GM21381 (cell line): ENCODE results near the gene SYNM.

Experiments used
- ATAC-seq: cut with Tn5 transposase; IDR thresholded peaks from one replicate; pipeline ENCODE4 v1.9.1; 2021; ENCODE audit warnings: mild to moderate bottlenecking, moderate library complexity; ENCODE audit not compliant: unreplicated experiment

Gene SYNM

GRCh38 chr15:99085413-99086326 is 19.2 kb upstream of the SYNM start:
- no peak for ATAC-seq

- no peak for ATAC-seq
These were observed 18.6 kb upstream of the SYNM start for GRCh38 chr15:99086327-99086667.

DNA sequence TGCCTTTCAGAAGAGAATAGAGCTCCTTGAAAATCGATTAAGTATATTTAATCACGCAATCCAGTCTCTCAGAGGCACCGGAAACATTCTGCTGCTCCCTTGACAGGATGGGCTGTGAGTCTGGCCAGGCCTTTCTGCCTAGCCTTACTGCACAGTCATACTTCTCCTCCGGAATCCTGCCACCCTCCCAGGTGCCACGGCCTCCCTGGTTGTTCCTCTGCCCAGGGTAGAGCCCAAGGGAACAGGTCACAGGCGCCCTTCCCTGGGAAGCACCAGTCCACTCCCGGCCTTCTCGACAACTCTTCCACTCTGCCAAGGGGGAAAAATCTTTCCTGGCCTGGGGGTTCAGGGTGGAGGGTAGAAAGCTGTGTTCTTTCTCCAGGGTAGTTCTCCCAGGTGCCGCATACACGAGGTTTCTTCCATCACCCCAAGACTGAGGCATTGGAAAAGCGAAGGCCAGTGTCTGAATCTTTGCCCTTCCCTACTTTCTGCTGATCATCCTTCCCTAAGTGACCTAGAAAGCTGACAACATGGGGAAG is 17.4 kb upstream of the SYNM start:
- no peak for ATAC-seq

DNA sequence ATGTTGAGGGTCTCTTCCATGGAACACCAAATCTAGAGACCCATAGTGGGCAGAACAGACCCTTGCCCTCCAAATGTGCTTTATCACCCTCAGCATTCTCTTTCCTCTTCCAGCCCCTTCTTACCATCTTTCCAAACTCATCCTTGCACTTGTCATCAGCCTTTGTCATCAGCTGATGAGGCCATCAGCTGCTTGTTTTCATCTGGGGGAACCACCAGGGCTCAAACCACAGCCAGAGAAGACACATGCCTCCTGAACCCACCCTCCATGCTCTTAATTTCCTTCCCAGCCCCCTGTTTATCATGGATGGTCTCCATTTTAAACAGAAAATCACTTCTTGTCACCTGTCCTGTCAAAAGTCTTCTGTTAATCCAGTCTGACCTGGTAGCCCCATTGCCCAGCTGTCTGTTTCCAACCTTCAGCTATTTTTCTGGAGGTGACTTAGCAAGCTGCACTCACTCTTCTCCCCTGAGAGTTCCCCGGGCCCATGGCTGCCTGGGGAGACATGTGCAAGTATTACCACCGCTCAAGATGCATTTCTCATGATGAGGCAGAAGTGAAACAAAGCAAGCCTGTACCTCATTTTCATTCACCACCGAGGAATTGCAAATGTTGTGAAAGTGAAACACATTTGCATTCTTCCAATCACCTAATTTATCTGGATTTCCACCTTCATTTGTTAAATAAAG is 14.7 kb upstream of the SYNM start:
- ATAC-seq: peak; percentile 99

GRCh38 chr15:99090938-99091337 is 13.9 kb upstream of the SYNM start:
- ATAC-seq: no peak

- no peak for ATAC-seq
These were observed 12.2 kb upstream of the SYNM start for GRCh38 chr15:99092554-99093172.

DNA sequence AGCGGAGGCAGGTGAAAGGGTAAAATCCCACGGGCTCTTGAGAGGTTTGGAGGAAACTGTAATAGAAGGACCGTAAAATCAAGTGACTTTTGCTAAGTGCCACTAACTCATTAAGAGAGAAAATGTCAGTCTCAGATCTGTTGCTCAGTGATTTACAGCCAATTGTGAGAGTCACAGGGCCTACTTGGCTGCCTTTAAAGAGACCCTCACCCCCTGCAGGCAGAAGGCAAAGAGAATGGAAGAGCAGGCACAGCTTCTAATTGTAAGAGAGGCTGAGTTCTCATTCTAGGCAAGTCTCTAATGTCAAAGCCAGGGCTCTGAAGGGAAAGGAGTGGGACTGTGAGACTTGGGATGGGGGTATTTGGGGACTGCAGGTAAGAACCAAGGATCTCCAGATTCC is 9.3 kb upstream of the SYNM start:
- no peak for ATAC-seq

- no peak for ATAC-seq
These were observed 8.5 kb upstream of the SYNM start for GRCh38 chr15:99096173-99096893.

GRCh38 chr15:99096894-99097426 is 7.9 kb upstream of the SYNM start:
- no peak for ATAC-seq

DNA sequence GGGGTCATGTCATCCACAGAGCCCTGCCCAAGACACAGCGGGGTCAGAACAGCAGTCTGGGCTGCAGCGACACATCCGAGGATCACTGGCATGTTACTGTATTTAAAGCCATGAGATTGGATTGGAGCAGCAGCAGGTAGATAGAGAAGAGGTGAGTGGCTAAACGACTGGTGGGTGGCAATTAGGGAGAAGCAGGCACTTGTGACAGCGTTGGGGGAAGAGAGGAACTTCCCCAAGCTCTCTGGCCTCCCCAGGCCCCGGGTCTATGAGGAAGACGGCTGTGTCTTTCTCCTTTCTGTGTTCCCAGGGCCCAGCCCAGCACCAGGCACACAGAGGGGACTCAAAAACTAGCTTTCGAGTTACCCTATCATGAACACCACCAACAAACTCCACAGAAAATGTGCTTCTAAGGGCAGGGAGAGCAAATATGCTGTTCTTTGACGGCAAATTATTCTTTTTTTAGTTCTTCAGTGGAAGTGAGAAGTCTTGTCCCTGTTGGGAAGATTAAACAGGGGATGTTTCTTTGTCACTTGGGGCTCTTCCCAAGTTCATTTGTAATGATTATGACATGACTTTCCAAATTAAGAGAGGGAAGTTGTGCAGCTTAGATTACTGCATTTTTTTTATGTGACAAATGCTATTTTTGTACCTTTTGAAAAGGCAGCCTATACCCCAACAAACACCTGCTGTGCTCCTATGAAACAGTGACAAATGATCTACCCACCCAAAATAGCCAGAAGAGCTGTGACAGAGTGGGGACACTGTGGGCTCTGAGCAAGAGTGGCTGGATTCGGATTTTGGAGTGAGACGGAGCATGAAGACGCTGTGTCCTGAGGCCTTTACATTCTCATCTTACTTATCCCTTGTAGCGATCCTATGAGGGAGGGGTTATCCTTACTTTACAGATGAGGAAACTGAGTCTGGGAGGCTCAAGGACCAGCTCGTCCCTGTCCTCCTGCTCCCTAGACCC is 7.2 kb upstream of the SYNM start:
- no peak for ATAC-seq

GRCh38 chr15:99098426-99098825 is 6.5 kb upstream of the SYNM start:
- ATAC-seq: no peak

DNA sequence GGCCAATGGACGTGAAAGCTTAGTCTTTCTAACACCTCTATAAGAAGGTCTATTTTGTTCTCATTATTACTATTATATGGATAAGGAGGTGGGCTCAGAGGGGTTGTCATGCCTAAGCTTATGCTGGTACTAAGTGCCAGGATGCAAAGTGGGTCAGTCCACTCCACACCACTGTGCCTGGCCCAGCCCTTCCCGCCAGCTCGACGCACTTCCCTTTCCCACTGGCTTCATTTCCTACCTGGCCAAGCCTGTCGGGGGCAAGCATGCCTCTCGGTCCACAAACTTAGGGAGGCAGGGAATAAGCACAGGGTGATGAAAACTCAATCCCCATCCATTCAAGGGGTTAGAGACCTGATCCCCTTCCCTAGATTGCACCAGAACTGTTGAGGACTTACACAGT is 5.9 kb upstream of the SYNM start:
- no peak for ATAC-seq

GRCh38 chr15:99099661-99100060 is 5.2 kb upstream of the SYNM start:
- ATAC-seq: no peak

GRCh38 chr15:99100245-99101173 is 4.4 kb upstream of the SYNM start:
- no peak for ATAC-seq

- ATAC-seq: no peak
These were observed 3.4 kb upstream of the SYNM start for GRCh38 chr15:99101501-99101900.

DNA sequence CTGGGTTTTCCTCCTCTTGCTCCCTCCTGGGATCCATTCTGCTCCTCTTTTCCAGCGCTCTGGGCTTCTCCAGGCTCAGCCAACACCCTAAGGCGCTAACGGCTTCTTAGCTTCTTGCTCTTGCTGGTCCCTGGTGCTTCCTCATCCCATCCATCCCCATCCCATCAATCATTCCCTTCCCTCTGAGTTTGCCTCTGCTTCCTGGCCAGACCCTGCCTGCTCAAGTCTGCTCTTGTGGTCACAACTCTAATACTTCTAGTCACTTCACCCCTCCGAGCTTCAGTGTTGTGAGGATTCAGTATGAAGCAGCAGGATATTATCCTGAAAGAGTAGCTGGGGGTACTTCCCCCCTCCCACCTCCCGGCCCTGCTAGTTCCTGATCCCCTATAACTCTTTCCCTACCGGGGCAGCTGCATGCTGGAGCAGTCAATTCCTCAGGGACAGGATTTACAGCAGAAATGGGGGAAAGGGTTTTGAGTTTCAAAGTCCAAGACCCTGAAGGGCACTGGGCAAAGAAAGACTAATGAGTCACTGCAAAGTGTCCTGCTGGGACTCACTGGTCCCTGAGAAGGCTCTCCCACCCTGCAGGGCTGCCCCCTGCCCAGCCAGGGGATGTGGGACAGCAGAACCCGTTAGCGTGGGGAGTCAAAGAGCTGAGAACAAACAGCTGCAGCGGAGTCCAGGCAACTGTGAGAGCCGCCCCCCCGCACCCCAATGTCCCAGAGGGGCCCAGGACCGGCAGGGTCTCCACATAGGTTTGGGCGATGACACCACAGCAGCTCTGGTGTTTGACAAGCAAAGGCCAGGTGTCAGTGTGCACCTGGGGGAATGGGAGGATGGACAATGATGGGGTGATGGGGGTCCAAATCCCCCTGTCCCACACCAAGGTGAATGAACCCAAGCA is 2.3 kb upstream of the SYNM start:
- ATAC-seq: no peak

- no peak for ATAC-seq
These were observed 1.6 kb upstream of the SYNM start for GRCh38 chr15:99103279-99103678.
